Renal cortical epithelial cell (primary cell): Measurements from ENCODE around the gene POLR2J. TPM values are rescaled to one million over a fixed set of nuclear protein-coding genes. Genes with fewer than 3 reads are reported as not detected.
"Not testable (repeated sequence)": the region's sequence is repeated elsewhere in the genome, so short reads cannot be mapped to it uniquely, and the experiment has no call there.

Experiments
- DNase-seq: peaks from one replicate; pipeline ENCODE4 v3.0.0-alpha.2; 2011; ENCODE audit warnings: low read depth
- total RNA-seq: library from RNA; depleted of rRNA; stranded (reverse); fragments of >200 nt; gene quantifications from 2 replicates; pipeline ENCODE4 v1.2.3, GENCODE V29; 2014

POLR2J gene
- total RNA-seq, 1 donor from 2014 or later: 12.0 TPM

DNA sequence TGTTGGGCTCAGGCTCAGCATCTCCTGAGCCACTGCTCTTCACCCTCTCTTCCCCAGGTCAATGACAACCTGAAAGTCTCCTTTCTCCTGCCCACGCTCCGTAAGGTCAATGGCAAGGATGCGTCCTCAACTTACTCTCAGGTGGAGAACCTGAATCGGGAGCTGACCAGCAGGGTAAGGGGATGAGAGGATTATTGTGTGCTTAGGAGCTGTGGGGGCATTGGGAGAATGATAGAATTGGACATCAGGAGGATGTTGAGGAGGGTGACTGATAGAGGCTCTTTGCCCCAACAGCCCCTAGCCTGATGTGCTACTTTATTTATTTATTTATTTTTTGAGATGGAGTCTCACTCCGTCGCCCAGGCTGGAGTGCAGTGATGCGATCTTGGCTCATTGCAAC, 12.6 kb downstream of the POLR2J start:
- no peak for DNase-seq

- DNase-seq: peak; percentile 73
These were observed 14.0 kb downstream of the POLR2J start, which contains the start of the genes ALKBH4 and LRWD1 for GRCh38 chr7:102464577-102465280. Gene ALKBH4 (minus strand): TSS chr7:102464863. CDS start chr7:102464836, 27 bp downstream. Gene LRWD1 (plus strand): TSS chr7:102464984. CDS start chr7:102465081, 97 bp downstream.

GRCh38 chr7:102463841-102464576, 14.7 kb downstream of the POLR2J start:
- DNase-seq: peak; percentile 40

GRCh38 chr7:102460467-102460866, 18.3 kb downstream of the POLR2J start:
- DNase-seq: no peak

- DNase-seq: no peak
These were observed 19.4 kb downstream of the POLR2J start for GRCh38 chr7:102459221-102459844.

- DNase-seq: no peak
These were observed 21.3 kb downstream of the POLR2J start for GRCh38 chr7:102457352-102457924.

DNA sequence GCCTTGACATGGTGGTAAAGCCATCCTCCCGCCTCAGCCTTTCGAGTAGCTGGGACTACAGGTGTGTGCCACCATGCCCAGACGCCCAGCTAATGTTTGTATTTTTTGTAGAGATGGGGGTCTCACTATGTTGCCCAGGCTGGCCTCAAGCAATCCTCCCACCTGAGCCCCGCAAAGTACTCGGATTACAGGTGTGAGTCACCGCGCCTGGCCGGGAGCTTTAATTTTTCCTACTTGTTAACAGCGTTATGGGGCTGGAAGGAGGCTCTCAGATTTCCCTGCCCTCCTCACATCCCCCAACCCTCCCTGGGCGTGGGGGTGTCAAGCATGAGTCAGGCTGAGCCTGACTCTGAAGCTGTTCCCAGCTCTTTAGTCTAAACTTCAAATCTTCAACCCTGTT, 22.4 kb downstream of the POLR2J start:
- DNase-seq: peak; percentile 37

- DNase-seq: no peak
These were observed 23.1 kb downstream of the POLR2J start for GRCh38 chr7:102455596-102455995.

- DNase-seq: not testable (repeated sequence)
These were observed 23.8 kb downstream of the POLR2J start for GRCh38 chr7:102454932-102455331.

GRCh38 chr7:102454468-102454867, 24.3 kb downstream of the POLR2J start:
- DNase-seq: no peak

DNA sequence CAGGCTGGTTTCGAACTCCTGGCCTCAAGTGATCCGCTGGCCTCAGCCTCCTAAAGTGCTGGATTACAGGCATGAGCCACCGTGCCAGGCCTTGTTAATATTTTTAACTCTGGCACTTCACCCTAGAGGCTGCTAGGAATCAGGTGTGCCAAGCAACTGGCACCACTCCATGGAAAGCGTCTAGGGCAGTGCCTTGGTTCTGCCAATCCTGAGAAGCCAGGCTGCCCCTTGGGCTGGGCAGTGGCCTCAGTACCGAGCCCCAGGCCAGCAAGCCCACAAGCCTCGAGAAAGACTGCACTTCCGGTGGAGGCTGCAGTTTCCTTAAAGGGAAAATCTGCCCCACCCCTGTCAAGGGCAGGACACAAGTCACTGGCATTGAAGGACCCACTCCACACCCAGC, 25.4 kb downstream of the POLR2J start:
- DNase-seq: no peak

- no peak for DNase-seq
These were observed 26.3 kb downstream of the POLR2J start for GRCh38 chr7:102452451-102452850.

DNA sequence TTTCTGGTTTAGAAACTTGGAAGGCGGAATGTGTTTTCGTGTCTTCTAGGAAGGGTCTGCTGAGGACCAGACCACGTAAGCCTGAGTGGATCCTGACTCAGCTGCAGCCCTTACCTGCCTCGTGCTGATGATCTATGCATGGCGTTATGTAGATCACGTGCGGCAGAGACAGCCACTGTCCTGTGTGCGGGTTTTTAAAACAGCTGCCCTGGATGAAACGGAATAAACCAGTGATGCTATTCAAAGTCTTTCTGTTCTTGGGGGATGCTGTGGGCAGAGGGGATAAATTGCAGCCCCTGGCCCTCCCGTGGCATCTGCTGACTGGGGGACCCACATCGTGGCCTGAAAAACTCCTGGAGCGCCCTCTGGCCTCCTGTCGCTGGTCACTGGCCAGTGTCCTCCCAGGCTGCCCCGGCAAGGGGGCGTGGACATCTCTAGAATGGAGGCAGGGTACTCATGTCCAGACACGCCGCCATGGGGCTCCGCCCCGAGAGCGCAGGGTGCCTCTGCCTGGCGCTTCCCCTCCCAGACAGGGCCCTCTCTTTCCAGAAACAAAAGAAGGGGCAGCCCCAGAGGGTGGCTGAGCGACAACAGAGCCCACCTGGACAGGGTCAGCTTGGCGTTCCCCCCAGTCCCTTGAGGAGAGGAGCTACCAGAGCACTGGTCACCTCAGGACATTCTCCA, 27.2 kb downstream of the POLR2J start:
- DNase-seq: no peak

- no peak for DNase-seq
These were observed 28.5 kb downstream of the POLR2J start for GRCh38 chr7:102450242-102450641.

GRCh38 chr7:102449136-102449535, 29.6 kb downstream of the POLR2J start:
- DNase-seq: no peak

- DNase-seq: no peak
These were observed 31.4 kb downstream of the POLR2J start for GRCh38 chr7:102447311-102447710.

- no peak for DNase-seq
These were observed 32.1 kb downstream of the POLR2J start for GRCh38 chr7:102446387-102447156.

DNA sequence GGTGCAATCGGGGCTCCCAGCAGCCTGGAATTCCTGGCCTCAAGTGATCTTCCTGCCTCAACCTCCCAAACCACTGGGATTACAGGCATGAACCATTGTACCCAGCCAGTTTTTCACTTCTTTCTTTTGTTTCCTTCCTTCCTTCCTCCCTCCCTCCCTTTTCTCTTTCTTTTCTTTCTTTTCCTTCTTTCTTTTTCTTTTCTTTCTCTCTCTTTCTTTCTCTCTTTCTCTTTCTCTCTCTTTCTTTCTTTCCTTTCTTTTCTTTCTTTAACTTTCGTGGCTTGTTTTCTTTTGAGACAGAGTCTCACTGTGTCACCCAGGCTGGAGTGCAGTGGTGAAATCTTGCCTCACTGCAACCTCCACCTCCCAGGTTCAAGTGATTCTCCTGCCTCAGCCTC, 33.0 kb downstream of the POLR2J start:
- DNase-seq: no peak

- no peak for DNase-seq
These were observed 33.6 kb downstream of the POLR2J start for GRCh38 chr7:102444961-102445673.
